GM08714 (cell line): ENCODE results near the gene KIF25.

Experiments used
- H3K4me3 ChIP-seq: fragments of 200-500 bp; sonication (Bioruptor generic); 2 replicates; pipeline ENCODE4 v1.5.1; 2014; ENCODE audit warnings: mild to moderate bottlenecking, low read length, inconsistent platforms
- ZNF274 ChIP-seq: IDR thresholded peaks from 2 replicates; pipeline ENCODE4 v1.6.1; 2012; ENCODE audit warnings: mild to moderate bottlenecking, low read depth, low read length

KIF25 gene

DNA sequence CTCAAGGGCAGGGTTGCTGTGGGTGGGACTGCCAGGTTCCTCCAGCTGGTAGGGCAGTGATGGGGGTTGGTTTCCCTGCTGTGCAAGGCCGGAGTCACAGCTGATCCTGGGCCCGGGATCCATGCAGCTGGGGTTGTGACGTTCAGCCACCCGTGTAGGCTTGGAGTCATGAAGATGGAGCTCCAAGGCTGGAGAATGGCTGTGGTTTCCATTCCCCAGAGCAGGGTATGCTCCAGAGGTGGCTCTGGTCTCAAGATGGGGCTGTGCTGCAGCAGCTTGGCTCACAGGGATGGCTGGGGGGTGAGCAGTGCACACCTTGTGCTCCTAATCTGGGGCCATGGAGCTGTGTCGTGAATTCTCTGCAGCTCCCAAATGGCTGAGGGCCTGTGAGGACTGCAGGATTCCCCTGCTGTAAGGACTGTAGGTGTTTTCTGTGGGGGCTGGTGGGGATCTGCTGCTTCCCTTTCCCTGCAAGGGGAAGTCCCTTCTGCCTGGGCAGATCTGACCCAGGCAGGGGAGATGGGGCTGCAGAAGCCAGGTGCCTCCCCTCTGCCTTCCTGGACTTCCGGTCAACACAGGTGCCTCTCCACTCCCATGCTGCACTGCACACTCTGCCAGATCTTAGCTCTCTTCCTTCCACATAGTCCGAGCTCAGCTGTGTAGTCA lies 15.9 kb downstream of the KIF25 start:
- no peak overlapping the region for H3K4me3 ChIP-seq
- no peak for TF ChIP-seq ZNF274

DNA sequence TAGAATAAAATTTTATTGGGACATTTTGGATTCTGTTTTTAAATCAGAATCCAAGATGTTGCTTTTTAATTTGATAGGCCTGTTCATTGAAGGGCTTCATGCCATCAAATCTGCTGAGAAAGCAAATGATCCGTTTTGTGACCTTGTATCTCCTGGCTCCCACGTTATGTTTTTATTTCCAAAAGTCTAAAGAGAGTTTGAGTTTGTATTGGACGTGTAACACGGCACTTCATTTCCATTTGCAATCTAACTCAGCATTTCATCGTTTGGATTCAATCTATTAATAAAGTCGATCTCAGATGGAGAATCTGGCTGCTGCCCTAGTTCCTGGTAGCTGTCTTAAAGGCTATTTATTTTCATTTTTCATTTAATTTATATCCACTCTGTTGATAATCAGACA lies 17.0 kb downstream of the KIF25 start:
- H3K4me3 ChIP-seq, result no peak overlapping the region
- TF ChIP-seq ZNF274, result no peak

DNA sequence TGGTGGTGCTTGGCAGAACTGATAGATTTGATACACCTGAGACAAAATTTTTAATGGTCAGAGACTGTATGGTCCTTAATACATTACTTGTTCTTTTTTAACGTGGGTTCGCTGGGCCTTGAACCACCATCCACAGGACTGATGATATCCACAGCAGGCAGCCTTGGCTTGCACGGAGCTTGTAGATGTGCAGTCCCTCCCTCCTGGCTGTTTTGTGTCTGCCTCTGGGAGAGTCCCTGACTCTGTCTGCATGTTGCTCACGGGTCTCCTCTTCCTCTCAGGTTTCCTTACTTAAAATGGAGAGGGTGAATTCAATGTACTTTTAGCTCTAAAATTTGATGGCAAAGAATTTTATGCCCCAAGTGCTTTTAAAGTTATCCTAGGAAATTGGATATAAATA lies 17.5 kb downstream of the KIF25 start:
- TF ChIP-seq ZNF274, result no peak
- no peak overlapping the region for H3K4me3 ChIP-seq

DNA sequence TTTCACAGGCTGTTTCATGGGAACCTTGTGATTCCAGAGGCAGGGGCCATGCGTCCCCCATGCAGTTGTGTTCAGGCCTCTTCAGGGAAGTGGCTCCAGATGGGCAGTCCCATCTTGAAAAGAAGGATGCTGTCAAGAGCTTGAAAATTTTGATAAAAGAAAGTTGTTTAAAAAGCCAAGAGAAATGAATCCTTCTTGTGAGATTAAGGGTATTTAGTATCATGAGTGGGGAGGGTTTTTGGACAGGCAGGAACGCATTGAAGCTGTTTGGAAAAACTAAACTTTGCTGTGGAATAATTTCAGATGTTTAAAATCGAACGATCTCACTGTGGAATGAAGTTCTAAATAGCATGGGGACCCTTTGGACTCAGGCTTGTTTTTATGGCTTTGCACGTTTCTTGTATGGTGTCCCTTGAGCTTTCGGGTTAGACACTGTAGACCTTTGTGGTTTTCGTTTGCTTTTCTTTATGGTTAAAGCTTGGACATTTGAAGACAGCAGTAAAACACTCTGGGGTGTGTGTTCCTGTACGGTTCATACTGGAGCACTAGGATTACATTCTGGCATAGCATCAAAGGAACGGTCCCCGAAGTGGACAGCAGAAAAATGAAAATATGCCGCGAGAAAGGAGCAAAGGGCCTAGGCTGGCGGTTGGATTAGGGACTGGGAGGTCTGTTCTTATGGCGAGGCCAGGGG lies 18.2 kb downstream of the KIF25 start:
- no peak overlapping the region for H3K4me3 ChIP-seq
- TF ChIP-seq ZNF274, result no peak

DNA sequence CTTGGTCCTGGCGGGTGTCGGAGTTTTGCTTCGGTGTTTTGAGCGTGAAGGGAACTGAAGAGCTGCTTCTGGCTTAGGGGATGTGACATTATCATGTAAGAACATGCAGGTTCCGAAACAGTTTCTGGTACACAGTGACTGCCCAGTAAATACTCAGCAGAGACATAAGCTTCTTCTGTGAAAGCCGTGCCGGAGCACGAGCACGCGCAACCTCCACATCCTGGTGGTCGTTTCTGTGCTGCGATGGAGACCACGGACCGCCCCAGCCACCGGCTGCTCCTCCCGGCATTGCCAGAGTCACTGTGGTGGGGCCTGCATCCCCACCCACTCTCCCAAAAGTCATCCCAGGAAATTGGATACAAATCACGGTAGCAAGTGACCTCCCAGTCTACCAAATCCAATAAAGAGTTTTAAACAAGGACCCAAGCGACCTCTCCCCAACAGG lies 18.7 kb downstream of the KIF25 start:
- TF ChIP-seq ZNF274, result no peak
- no peak overlapping the region for H3K4me3 ChIP-seq

DNA sequence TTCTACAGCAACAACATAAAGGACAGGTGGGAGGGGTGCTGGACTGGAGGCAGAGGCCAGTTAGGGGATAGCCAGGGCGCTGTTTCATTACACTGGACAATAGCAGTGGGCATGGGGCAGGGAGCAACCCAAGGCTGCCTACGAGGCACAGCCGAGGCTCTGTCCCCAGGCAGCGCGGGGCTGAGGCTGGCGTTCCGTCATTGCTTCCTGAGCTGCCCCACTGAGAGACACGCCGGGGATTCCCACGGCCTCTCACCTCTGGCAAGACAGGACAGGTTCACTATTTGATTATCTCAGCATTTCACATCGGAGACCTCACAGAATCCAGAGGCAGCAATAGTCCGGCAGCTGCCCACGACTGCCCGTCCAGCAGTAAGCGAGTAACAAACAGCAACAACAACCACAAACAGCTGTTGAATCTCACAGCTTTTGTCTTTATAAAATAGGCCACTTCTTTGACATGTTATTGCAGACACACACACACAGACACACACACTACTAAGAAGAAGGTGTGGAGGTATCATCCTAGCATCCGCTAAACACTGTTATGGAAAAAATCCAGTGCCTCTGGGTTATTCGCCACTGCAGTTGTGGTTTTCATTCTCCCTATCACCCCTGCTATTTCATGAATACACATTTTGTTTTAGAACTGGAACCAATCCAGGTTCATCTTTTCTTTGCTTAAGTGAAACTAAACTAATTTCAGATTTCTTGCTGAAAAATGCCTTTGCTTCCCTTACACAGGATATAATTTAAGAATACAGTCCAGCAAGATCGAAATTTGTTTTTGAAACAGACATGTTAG lies 19.5 kb downstream of the KIF25 start:
- no peak overlapping the region for H3K4me3 ChIP-seq
- no peak for TF ChIP-seq ZNF274

DNA sequence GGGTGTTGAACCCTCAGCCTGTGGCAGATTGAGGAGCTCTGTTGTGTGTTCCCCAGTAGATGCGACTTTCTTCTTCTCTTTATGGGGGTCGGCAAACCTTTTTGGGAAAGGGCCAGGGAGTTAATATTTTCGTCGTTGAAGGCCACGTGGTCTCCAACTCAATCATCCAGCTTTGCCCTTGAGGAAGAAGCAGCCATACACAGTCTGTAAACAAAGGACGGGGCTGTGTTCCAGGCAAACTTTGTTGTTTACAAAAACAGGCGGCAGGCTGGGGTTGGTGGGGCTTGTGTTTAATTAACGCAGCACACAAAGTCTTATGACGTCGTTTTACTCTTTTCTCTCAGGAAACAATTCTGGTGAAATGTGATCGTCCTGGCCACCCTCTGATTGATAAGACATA lies 20.2 kb downstream of the KIF25 start:
- H3K4me3 ChIP-seq, result no peak overlapping the region
- TF ChIP-seq ZNF274, result no peak

DNA sequence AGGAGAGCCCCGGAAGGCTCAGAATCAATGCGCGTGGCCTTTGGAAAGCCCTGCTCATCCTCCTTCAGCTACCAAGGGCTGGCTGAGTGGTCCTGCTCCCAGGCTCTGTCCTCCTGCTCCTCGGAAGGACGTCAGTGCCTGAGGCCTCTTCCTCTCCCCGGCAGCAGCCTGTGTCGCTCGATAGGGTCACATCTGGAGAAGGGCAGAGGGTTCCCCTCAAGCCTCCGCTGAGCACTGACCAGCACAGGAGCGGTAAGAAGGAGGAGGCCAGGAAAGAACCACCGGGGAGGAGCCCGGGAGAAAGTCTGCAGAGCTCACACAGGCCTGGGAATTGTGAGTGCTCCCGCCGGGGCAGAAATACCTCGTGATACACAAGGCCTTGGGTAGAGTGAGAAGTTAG lies 21.2 kb downstream of the KIF25 start:
- no peak for TF ChIP-seq ZNF274
- H3K4me3 ChIP-seq, result no peak overlapping the region

DNA sequence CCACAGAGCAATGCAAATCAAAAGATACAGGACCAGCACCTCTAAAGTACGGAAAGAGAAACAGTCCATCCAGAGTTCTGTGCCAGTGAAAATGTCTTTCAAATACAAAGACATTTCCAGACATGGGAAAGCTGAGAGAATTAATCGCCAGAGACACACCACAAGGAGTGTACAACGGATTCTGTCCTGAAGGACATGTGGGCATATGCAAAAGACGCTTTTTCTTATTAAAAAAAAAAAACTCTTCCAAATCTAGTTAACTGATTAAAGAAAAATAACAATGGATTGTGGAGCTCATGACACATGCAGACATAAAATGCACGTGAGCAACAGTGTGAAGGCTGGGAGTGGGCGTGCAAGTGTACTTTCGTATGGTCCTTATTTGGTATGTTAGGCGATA lies 22.8 kb downstream of the KIF25 start:
- no peak for TF ChIP-seq ZNF274
- H3K4me3 ChIP-seq, result no peak overlapping the region

DNA sequence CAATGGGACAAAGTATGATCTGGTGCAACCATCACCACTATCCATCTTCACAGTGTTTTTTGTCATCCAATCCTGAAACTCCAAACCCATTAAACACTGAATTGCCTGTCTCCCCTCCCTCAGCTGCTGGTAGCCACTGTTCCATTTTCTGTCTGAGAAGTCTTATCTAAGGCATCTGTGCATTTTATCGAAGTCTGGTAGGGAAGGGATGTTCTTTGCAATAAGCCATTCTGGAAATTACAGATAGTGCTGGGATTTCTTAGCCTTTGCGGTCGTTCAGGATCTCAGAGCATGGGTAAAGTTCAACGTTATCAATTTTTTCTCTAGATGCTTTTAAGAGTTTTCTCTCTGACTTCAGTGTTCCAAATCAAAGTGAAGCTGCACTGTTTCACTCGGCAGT lies 24.1 kb downstream of the KIF25 start:
- TF ChIP-seq ZNF274, result no peak
- no peak overlapping the region for H3K4me3 ChIP-seq

DNA sequence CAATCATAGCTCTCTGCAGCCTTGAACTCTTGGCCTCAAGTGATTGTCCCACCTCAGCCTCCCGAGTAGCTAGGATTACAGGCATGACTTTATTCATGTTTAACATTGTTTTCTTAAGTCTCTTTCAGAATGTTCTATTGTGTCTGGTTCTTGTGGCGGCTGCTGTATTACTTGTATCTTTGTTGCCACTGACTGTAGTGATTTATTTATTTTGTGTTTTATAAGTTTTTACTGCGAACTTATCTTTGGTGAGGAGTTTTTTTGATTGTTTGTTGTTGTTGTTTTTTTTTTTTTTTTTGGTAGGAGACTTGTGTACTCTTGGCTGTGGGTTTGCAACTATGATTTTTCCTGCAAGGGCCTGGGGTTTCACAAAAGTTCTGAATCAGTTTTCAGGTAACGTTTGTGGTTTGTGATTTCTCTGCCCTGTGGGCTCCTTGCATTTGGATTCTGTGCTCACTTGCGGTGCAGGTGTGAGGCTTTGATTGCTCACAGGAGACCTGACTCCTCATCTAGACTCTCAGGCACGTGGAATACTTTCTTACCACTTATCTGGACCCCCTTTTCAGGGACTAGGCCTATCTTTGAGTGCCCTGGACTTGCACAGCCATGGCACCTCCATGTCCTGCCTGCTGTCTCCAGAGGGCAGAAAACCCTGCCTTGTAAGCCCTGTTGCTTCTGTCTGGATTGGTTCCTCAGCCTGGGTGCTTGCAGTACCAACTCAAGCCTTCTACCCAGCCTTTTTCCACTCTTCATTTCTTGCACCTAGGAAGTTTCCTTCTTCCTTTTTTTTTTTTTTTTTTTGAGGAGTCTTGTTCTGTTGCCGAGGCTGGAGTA lies 25.2 kb downstream of the KIF25 start:
- no peak for TF ChIP-seq ZNF274
- H3K4me3 ChIP-seq, result no peak overlapping the region

DNA sequence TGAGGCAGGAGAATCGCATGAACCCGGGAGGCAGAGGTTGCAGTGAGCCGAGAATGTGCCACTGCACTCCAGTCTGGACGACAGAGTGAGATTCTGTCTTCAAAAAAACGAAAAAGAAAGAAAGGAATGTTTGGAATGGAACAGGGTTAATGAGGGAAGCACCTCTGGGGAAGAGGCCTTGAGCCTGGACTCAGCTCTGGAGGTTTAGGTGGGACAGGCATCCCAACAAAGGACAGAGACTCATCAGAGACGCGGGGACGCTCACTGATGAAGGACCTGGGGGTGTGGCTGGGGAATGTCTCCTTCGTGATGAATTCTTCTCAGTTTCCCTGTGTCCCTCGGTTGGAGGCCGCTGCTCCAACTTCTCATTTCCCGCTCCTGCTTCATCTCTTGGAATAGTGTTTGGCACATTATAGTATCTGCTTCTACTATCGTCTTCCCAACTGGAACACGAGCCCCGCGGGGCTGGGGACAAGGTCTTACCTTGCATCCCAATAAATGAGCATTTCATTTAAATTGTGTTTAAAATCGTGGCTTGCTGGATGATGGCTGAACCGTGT lies 27.6 kb downstream of the KIF25 start:
- no peak for TF ChIP-seq ZNF274
- no peak overlapping the region for H3K4me3 ChIP-seq

DNA sequence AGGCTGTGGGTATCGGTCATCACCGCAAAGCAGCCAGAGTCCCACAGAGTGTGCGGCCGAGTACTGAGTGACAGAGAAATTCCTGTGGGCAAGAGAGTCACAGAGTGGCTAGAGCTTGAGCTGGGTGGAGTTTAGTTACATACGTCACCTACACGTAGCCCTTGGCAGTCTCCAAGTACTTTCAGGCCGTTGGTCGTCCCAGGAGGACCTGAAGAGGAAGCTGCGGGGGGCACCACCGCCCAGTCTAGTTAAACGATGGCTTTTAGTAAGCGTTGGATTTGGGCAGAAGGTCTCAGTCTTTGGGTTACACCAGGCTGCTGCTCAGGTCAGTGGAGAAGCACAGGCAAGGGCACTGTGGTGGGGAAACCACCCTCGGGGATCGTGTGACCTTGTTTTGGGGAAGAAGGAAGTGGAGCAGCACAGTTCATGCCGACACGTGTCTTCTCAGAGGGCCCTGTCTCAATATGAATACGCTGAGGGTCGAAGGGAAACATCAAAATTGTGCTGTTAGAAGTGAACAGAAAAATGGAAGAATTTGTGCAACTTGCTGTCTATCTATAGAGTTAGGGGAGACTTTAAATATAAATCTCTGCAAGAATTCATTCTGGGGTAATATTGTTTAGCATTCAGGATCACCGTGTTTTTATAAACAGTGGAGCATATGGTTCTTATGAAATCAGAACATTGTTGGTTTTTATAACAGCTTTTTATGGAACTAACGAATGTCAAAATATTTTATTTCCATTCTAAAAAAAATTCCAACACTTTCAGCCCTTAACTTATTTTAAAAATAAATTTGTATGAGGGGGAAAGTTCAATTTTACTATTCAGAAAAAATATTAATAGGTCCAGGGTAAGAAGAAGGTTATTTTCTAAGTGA lies 28.6 kb downstream of the KIF25 start:
- H3K4me3 ChIP-seq, result no peak overlapping the region
- no peak for TF ChIP-seq ZNF274

DNA sequence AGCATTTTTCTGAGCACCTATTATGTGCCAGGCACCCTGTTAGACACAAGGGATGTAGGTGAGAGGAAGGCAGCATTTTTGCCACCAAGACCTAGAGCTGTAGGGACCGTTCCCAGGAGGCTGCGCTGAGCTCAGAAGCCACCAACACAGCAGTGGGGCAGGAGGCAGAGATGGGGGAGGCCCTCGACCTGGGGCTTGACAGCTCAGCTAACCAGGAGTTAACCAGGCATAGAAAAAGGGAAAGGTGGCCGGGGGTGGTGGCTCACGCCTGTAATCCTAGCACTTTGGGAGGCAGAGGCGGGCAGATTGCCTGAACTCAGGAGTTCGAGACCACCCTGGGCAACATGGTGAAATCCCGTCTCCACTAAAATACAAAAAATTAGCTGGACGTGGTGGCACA lies 29.5 kb downstream of the KIF25 start:
- no peak overlapping the region for H3K4me3 ChIP-seq
- no peak for TF ChIP-seq ZNF274
